IgD-negative memory B cell (primary cell): ENCODE results near the gene QSOX2. TPM values are rescaled to one million over a fixed set of nuclear protein-coding genes. Genes with fewer than 3 reads are reported as not detected.

ENCODE experiments used
- H3K27ac Mint-ChIP-seq, 3 donors: one replicate each; pipeline ENCODE4 v1.8.0; 2020 to 2022; ENCODE audit warnings: mild to moderate bottlenecking in 3 of 3, mixed read lengths in 3 of 3, moderate library complexity in 1 of 3
- H3K27me3 Mint-ChIP-seq: one replicate; pipeline ENCODE4 v1.8.0; 2021; ENCODE audit warnings: mixed read lengths
- H3K36me3 Mint-ChIP-seq: one replicate; pipeline ENCODE4 v1.8.0; 2020; ENCODE audit warnings: mild to moderate bottlenecking, mixed read lengths
- H3K4me1 Mint-ChIP-seq, 3 donors: one replicate each; pipeline ENCODE4 v1.8.0; 2020 to 2022; ENCODE audit warnings: mixed read lengths in 3 of 3, mild to moderate bottlenecking in 1 of 3
- H3K4me3 Mint-ChIP-seq, 4 donors: one replicate each; pipeline ENCODE4 v1.8.0; 2020 to 2022; ENCODE audit warnings: mild to moderate bottlenecking in 4 of 4, mixed read lengths in 4 of 4, moderate library complexity in 3 of 4
- H3K9me3 Mint-ChIP-seq, 3 donors: one replicate each; pipeline ENCODE4 v1.8.0; 2020 to 2021; ENCODE audit warnings: mixed read lengths in 3 of 3, mild to moderate bottlenecking in 1 of 3
- polyA plus RNA-seq: library from polyadenylated mRNA; unstranded; fragments of 300-500 nt; fragmentation: Illumina TruSeq; gene quantifications from one replicate; pipeline ENCODE4 v1.2.3, GENCODE V29; 2021

Gene QSOX2
- polyA plus RNA-seq, 1 donor from 2014 or later: 2.1 TPM

DNA sequence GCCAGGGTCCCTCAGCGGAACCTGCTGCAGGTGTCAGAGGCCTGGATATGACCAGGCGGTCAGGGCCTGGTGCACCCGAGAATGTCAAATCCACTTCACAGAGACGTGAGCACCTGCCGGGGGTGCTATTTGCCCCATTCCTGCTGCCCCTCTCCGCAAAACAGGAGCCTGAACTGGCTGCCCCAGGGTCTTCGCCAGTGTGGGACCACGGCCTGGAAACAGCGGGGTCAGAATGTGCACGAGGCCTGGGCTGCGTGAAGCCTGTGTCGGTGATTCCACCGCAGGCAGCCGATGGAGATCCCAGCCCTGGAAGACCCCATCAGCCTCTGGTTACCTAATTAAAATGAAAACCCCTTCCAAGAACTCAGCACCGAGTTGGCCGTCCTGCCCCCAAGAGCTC, 85.8 kb downstream of the QSOX2 start:
- peaks cover 0 to 5% (median 5%) of the 10 kb centered on the region in 3 donors for H3K9me3 Mint-ChIP-seq
- H3K4me3 Mint-ChIP-seq: no peak overlapping the region
- H3K27me3 Mint-ChIP-seq: peaks cover 10% of the 10 kb centered on the region
- H3K4me1 Mint-ChIP-seq: no peaks in the 10 kb centered on the region
- no peak overlapping the region for H3K27ac Mint-ChIP-seq
- H3K36me3 Mint-ChIP-seq: no peaks in the 10 kb centered on the region

DNA sequence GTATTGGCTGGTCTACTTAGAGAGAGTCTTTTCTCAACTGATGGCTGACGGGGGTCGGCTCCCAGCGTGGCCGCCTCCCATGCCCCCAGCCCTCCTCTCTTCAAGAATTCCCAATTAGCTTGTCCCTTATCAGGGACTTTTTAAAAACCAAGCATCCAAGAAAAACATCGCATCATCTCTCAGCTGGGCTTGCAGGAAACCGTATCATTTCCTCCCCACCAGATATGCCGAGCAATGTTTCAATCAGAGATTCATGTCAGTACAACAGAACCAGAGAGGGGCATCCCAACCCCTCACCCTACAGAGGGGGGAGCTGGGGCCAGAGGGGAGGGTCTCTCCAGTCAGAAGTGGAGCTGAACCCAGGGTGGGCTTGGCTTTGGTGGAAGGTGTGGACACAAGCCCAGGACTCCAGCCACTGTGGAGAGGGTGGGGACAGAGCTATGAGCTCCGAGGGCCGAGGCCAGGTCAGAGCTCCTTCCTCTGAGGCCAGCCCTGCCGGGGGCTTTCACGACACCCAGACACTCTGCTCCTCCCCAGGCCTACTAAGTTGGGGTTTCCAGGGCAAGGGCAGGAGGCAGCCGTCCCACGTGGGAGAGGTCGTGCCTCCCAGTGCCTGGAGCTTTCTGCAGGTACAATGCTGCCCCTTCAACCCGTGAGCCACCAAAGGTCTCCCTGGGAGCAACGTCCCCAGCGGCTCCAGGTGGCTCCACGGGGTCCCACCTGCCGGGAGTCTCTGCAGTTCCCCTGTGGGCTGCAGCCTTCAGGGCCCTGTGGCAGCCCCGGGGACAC, 87.9 kb downstream of the QSOX2 start:
- peaks cover 10% of the 10 kb centered on the region for H3K27me3 Mint-ChIP-seq
- H3K36me3 Mint-ChIP-seq: no peaks in the 10 kb centered on the region
- H3K4me1 Mint-ChIP-seq: no peaks in the 10 kb centered on the region
- H3K27ac Mint-ChIP-seq: no peak overlapping the region
- no peak overlapping the region for H3K4me3 Mint-ChIP-seq
- H3K9me3 Mint-ChIP-seq: no peaks in the 10 kb centered on the region

Other genes with a start within 250 kb of the QSOX2 start
- gene NACC2, start 150.5 kb downstream of the QSOX2 start, polyA plus RNA-seq: 0.78 TPM
- 30.3 TPM for gene TMEM250, start 126.9 kb downstream of the QSOX2 start, polyA plus RNA-seq
- gene LHX3, start 40.7 kb downstream of the QSOX2 start, polyA plus RNA-seq: not detected
- gene CCDC187, start 58.3 kb upstream of the QSOX2 start, polyA plus RNA-seq: 0.15 TPM
- not detected for gene GPSM1, start 81.7 kb upstream of the QSOX2 start, polyA plus RNA-seq
- 78.0 TPM for gene DNLZ, start 117.9 kb upstream of the QSOX2 start, polyA plus RNA-seq
- gene CARD9, start 127.9 kb upstream of the QSOX2 start, polyA plus RNA-seq: 0.26 TPM
- gene SNAPC4, start 154.4 kb upstream of the QSOX2 start, polyA plus RNA-seq: 3.8 TPM
- gene ENTR1, start 164.8 kb upstream of the QSOX2 start, polyA plus RNA-seq: 7.4 TPM
- 35.0 TPM for gene PMPCA, start 164.8 kb upstream of the QSOX2 start, polyA plus RNA-seq
- 6.9 TPM for gene INPP5E, start 194.0 kb upstream of the QSOX2 start, polyA plus RNA-seq
- 30.1 TPM for gene SEC16A, start 237.2 kb upstream of the QSOX2 start, polyA plus RNA-seq